Activated T-helper 1 cell treated with Interleukin-2 at 50 U/mL for 16 hours (primary cell): ENCODE measurements around the gene THADA.
"Not testable (repeated sequence)": the region's sequence is repeated elsewhere in the genome, so short reads cannot be mapped to it uniquely, and the experiment has no call there.

Experiments
- DNase-seq: peaks from one replicate; pipeline ENCODE4 v3.0.0-alpha.2; 2020; ENCODE audit warnings: low read depth

Gene THADA

DNA sequence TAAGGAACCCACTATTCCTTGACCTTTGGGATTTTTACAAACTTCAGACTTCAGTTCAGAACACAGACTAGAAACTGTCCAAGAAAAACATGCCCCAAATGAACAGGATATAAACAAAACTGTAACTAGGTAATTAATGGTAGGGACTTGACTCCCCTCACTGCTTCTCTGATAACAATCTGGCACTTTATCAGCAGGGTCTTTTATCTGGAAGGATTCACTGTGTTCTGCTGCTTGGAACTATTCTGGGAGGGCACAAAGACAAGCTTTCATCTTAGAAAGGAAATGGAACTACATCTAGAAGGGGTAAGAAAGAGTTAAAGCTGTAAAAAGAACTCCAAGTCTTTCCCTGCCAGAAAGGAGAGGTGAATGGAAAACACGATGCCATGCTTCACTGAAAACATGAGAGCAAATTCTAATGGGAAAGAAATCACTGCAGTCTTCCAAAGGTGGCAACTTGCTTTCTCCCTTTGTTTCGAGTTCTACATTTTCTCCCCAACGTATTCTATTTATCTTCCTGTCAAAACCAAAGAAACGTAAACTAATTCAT lies 181.2 kb downstream of the THADA start:
- no peak for DNase-seq

DNA sequence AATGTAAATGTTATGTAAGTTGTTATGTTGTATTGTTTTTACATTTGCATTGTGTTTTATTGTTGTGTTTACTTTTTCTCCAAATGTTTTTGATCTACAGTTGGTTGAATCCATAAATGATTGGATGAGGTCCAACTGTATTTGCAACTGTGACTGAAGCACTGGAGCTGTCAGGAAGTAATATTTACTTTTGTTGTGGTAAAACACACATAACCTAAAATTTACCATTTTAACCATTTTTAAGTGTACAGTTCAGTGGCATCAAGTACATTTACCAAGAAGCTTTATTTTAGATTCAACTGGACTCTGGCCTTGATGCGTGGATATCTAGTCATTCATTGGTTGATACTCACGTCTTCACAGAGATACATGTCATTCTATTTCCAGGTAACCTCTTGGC lies 181.8 kb downstream of the THADA start:
- no peak for DNase-seq

DNA sequence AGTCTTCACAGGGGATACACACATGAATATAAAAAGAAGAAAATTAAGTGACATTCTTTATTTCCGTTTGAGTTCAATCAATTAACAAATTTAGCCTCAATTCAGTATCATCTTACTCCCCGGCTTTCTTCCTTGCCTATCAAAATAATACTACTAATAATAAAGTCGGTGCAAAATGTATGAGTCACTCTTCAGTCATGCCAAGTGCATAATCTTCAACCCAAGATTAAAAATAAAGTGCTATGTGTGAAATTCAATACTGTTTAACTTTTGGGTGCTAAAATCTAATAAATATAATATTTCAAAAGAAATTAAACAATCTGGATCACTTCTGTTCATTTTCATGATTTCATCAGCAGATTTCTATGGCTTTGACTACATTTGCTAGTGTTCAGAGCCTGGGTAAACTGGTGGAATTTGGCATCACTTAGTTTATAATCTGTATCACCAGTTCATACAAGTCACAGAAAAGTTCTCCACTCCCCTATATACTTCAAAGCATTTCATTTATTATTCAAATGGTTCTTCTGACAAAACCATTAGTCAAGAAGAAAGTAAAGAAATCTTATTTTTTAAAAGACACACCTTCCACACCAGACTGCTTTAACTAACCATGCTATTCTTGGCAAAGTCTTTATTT lies 183.6 kb downstream of the THADA start:
- DNase-seq: no peak

DNA sequence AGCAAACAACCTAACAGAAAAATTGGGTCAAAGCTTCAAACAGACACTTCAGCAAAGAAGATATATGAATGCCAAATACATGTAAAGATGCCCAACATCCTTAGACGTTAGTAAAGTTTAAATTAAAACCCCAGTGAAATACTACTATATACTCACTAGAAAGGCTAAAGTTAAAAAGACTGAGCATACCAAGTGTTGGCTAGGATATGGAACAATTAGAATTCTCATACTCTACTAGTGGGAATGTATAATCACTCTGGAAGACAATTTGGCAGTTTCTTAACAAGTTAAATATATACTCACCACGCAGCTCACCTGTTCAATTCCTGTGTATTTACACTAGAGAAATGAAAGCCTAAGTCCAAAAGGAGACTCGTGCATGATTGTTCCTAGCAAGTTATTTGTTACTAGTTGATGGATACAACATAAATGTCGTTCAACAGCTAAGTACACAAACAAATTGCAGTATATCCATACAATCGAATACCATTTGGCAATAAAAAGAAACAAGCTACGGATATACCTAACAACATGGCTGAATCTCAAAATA lies 185.7 kb downstream of the THADA start:
- DNase-seq: no peak

DNA sequence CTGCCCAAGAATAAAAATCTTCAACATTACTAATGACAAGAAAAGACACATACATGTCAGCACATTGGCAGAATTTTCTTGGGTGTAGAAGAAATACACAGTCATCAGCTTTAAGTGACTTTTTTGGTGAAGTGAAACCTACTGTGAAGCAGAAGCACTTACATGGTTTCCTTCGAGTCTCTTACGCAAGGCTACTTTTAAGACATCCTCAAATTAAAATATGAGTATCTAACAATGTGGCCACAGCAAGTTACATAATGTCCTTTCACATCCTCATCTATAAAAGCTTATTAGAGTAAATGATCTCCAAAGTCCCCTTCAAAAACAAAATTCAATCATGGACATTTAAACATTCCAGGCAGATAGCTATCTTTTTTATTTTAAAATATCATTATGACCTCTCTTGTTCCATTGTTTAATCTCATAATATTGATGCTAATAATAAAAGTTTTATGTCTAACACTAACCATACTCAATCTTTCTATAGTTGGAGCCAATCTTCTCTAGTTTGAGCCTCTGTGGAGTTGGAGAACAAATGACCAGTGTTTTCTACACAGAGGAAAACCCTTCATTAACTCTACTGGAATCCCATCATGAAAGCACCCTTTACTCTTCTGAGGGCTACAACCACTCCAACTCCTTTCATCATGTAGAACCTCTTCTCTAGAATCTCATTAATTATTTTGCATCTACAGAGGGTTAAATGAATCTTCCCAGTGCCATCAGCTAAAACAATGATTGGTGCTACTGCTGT lies 187.3 kb downstream of the THADA start:
- DNase-seq: no peak

DNA sequence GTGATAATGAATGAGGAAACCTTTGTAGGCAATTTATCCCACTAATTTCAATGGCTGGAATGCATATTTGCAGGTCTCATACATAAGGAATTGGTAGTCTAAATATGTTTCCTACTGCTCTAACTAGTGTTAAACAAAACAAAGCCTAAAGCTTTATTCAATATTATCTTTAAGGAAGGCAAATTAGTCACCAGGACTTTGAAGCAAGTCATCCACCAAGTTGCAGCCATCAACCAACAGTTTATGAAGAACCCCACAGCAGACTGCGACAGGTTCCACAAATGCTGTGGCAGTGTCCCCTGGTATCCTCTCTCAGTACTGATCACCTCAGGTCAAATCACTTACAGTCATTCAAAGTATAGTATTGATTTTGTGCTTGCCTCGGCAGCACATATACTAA lies 187.9 kb downstream of the THADA start:
- no peak for DNase-seq

DNA sequence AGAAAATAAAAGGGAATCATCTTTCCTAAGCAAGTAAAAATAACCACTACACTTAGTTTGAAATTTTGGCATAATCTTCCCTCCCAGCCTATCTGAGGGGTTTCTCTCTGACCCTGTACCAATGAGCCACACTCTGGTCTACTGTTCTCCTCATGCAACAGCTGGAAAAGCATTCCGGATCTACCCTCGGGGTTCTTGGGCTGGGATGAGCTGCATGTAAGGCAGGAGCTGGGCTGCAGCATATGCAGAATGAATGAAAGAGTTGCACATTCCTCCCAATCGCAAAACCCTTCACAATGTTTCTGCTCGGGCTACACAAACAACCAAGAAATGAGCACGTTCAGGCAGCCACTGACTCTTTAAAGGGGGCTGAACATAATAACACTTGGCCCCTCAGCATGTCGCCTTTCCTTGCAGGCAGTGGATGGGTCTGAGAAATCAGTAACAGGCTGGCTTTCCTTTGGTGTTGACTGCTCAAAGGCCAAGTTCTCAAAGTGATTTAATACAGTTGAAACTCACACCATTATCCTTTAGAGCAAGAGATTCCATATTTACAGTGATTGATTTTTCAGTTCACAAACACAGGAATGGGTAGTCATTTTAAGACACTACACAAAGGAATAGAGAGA lies 189.1 kb downstream of the THADA start:
- no peak for DNase-seq

DNA sequence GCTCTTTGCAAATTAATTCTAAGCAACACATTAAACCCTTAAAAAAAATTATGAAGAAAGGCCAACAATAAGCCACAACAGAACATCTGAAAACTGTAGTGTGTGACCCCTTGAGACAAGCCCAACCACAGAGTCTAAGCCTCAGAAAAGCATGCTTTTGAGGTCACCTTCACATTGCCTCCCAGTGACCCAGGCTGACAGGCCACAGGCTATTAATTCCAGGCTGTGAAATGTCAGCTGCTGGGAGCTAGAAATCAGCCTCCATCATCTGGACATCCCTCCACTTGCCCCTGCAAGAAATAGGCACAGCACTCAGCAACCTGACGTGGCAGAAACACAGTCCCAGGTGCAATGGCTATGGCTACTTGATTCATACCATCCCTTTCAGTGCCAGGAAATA lies 190.0 kb downstream of the THADA start:
- no peak for DNase-seq

DNA sequence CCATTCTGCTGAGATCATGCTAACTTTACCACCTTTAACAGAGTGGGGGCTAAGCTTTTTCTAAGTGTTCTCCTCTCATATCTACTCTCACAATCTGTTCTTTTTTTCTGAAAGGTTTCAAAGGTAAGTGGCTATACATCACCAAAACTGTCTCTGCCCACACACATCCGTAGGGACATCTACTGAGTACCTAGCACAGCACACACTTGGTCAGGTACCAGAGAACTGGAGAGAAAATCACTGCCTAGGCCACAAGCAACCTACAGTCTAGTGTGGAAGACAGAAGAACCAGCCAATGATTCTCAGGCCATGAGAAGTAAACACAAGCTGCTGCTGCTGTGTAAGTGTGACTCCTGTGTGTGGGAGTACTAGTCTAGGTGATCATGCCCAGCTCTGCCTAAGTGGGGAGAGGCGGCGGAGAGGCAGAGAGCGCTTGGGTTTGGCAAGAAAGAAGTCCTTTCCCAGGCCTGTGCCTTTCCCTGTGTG lies 193.3 kb downstream of the THADA start:
- no peak for DNase-seq

DNA sequence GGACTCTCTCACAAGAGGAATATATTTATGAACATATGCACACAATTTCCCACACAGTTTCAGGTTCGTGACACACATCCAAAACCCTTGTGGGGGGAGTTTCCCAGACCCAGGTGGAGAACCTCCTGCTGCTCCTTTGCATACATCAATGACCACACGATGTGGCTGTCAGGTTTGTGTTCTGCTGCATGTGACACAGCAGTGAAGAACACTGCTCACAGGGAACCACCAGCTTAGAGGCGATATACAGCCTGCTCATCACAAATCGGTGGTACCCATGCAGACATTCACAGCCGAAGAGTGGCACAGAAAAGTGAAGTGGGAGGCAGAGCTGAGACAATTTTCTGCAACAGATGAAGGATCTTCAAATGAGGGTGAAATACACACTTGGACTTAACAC lies 193.8 kb downstream of the THADA start:
- DNase-seq: no peak

DNA sequence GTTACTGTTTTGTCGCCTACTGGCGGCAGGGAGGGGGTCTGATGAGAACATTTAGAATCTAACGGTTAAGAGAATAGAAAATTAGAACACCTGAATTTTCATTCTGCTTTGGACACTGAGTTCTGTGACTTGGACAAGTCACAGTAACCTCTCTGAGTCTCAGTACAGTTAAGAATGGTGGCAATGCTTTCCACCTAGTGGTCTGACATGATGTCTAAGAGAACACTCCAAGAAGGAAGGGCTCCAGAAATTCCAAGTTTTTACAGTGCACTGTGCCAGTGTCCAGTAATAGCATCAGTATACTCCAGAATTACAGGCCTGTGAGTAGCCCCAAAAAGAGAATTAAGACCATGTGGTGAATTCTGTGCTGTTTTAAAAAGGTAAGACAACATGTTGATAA lies 195.3 kb downstream of the THADA start:
- DNase-seq: no peak

DNA sequence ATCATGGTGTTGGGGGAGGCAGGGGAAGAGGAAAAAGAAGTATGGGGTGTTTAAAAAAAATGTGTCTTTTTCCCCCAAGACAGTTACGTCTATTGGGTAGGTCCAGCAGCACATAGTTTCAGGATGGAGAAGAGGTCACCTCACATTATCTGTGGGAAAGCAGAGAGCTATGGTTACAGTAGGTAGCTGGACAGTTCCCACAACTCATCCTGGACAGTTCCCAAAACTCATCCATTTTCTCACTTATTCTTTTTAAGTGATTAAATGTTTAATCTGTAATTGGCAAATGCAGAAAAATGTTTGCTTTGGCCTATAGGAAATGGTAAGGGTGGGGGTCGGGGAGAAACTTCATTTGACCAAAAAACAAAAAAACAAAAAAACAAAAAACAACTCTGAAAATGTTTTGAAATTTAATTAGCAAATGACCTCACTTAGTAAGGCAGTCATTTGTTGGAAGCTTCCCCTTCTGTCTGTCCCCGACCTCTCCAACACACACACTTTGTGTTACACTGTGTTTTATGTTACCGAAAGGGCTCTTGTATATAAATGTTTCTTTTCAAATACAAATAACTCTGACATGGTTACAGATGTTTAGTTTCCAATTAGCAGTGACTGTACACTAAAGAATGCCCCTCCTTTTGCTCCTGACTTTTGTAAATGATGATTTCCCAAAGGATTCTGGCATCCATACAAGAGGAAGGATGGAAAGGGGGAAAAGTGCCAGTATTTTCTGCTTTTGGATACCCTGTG lies 196.1 kb downstream of the THADA start:
- no peak for DNase-seq

DNA sequence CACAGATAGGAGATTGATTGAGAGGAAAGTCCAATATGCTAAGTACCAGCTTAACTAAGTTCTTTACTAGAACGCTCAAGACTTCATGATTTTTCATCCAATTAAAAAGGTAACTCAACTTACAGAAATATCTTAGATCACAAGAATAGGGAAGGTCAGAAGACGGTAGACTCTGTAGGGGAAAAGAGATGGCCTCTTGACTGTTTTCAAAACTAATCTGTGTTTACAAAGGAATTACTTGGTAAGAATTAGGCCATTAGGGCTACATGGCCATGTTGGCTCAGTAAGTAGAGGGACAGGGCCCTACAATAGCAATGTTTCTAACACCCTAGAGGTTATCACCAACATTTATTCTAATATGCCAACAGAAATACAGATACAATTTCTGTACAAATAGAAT lies 196.7 kb downstream of the THADA start:
- DNase-seq: no peak

DNA sequence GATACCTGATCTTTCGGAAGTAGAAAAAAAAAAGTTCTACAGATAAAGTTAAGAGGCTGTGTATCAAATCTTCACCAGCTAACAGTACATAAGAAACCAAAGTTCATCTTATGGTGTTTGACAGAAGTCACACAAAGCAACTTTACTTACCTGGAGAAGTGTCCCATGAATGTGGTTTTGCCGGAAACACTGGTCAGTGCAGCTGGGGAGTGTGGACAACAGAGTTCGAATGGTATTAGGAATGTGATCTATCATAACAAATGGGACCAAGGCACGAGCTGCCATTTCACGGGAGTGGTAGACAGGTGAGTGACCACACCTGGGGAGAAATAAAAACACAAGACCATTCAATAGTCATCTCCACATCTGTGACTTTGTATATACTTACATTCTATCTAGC lies 198.0 kb downstream of the THADA start:
- DNase-seq: no peak

DNA sequence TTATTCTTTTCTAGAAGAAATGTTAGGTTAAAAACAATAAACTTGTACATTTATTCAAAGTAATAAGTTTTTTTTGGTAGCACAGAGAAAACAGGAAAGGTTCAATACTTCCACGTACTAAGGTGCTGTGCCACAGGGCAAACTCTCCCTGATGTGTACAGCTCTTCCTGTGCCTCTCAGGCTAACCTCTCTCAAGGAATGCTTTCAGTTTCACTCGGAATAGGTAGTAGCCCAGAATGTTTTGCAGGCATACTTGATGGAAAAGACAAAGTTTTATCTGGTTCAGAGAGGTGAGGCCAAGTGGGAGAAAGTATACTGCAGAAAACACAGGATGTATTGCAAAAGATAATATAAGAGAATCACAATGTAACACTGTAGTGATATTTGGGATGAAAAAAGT lies 198.4 kb downstream of the THADA start:
- DNase-seq: no peak

DNA sequence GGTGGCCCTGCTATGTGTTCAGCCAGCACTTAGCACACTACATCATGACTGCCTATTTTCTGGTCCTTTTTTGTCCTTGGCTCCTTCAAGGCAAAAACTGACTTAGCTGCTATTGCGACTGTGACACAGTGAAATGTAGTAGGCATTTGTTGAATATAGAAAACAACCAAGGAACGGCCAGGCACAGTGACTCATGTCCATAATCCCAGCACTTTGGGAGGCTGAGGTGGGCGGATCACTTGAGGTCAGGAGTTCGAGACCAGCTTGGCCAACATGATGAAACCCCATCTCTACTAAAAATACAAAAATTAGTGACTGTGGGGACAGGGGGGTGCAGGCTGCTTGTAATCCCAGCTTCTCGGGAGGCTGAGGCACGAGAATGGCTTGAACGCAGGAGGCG lies 199.5 kb downstream of the THADA start:
- not testable (repeated sequence) for DNase-seq

DNA sequence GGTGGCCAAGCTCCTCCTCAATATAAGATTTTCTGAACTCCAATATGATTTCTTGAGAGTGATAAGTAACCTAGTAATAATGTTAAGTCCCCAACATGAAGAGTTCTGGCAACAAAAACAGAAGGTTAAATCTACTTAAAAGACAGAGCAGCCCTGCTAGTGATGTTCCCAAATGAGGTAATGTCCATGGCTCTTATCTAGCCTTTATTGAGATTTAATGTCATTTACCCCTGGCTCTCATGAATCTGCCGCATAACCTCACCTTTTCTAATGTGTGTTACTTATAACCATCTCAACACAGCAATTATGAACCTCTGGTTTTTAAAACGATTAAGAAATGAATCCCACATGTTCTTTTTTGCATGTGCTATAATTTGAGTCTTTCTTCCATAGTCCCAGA lies 201.9 kb downstream of the THADA start:
- DNase-seq: no peak

DNA sequence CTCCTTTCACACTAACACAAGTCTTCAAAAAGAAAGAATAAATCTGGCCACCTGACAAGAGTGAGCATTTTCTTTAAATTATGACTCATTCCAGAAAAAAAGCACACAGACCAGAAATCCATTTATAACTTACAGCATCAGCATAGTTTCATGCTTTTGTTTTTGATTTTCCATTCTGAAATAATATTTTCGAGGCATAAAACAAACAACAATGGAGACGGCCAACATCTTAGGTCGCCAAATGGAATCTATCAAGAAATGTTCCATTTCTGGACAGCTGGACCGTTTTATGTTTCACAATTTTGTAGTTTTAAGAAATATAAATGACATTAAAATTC lies 204.0 kb downstream of the THADA start:
- DNase-seq: no peak

DNA sequence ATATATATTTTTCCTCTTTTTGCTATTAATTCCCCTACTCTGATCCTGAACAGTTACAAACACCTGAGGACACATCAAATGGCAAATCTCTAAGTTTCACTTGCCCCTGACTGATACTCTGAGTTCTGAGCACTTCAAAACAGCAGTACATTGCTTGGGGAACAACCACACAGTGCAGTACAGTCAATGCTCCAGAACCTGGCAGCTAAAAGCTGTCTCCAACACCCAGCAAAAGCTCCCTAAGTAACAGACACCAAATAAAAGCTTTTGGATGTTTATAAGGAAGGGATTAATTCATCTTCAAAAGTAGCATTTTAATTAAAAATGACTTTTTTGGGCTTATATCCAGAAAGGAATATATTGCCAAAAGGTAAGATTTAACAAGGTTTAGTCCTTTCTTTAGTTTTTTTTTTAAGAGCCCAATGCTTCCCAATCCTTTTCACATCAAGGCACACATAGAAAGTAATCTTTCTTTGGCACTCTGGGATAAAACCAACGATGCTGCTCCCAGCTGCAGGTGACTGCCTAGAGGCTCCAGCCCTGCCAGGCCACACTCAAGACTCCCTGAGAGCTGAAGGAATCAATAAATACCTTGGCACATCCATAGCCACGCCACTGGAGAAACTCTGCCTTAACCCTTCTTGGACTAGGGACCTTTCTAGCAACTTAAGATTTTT lies 204.5 kb downstream of the THADA start:
- DNase-seq: no peak

DNA sequence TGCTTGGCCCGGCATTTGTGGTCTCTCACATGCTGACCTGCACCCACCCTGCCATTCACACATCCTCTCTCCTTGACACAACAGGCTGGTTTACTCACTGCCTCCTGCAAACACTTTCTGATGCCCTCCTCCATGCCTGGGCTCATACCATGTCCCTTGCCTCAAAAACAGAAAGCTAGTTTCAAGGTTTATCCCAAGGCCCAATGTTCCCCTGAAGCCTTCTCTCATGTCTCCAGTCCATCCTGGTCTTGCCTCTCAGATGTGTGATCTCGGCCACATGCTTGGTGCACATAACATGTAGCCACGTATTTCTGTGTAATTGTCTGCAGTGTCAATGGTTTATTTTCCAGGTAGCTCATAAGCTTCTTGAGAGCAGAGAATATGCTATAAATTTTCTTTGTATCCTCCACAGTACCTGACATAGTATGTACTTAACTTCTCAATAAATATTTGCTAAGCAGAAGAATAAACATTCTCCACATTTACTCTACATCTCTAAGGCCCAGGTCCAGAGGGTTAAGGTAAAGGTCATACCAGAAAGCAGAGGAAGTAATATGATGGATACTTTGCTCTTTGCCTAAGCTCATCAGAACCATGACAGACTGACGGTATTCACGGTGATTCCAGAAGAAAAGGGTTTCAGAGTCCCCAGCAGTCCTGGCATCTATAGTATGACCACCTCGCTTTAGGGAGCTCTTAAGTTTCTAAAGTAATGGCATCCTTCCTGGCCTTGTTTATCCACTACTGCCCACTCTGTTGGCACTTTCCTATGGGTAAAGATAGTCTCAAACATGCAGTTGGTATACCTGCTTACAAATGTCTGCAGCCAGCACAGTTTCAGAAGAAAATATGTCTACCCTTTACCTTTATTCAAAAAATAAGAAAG lies 206.0 kb downstream of the THADA start:
- DNase-seq: no peak

DNA sequence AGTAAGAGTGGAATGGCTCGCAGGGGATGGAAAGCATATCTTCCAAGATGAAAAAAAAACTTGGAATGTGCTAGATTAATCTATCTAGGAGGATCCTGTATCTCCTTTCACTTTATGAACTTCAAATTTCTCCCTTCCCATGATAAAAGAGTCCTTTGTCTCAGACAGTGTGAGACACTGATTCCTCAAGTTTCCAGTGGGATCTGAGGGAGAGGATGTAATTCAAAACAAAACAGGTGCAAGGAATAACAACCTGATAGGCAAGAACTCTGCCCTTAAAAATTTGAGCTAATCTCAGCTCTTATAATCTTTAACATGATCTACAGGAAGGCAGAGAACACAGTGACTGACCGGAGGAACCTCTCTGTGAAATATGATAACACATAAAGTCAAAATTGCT lies 207.5 kb downstream of the THADA start:
- DNase-seq: no peak
